Muscle of leg (tissue), 11 donors: Measurements from ENCODE around the gene IDS. TPM values are rescaled to one million over a fixed set of nuclear protein-coding genes. Genes with fewer than 3 reads are reported as not detected.
"Not testable (repeated sequence)": the region's sequence is repeated elsewhere in the genome, so short reads cannot be mapped to it uniquely, and the experiment has no call there.

Source experiments
- DNase-seq: peaks from one replicate; pipeline ENCODE4 v3.0.0; 2013
- H3K27ac ChIP-seq: one replicate; pipeline ENCODE4 v1.5.1; 2013; ENCODE audit warnings: mild to moderate bottlenecking, low read length, control low read depth
- H3K27me3 ChIP-seq: one replicate; pipeline ENCODE4 v1.6.1; 2013; ENCODE audit warnings: low read length; ENCODE audit not compliant: control insufficient read depth, insufficient read depth
- H3K36me3 ChIP-seq: one replicate; pipeline ENCODE4 v1.6.1; 2013; ENCODE audit warnings: low read length; ENCODE audit not compliant: control insufficient read depth, insufficient read depth
- H3K4me1 ChIP-seq: one replicate; pipeline ENCODE4 v1.6.1; 2013; ENCODE audit warnings: low read length; ENCODE audit not compliant: control insufficient read depth, insufficient read depth
- H3K4me3 ChIP-seq: one replicate; pipeline ENCODE4 v1.5.1; 2013; ENCODE audit warnings: low read length, control low read depth
- H3K9me3 ChIP-seq: replicated peaks from 2 replicates; pipeline ENCODE4 v1.6.1; 2013; ENCODE audit warnings: low read depth, low read length; ENCODE audit not compliant: control insufficient read depth
- WGBS: methylation state at CpG from one replicate; pipeline ENCODE4 v1.1.5; 2013; ENCODE audit warnings: missing lambda C conversion rate; ENCODE audit not compliant: insufficient coverage; 5-methylcytosine and 5-hydroxymethylcytosine counted together
- polyA plus RNA-seq, 8 donors: library from polyadenylated mRNA; unstranded; fragments of 120-200 nt; gene quantifications; one replicate each; pipeline versions ENCODE4 v1.2.1 to v1.2.3, GENCODE V29; 2013; ENCODE audit warnings: inconsistent platforms in 1 of 8, low replicate concordance in 1 of 8; ENCODE audit not compliant: insufficient read length in 8 of 8, insufficient read depth in 1 of 8
- total RNA-seq: library from RNA; stranded (reverse); fragments of 120-200 nt; gene quantifications from one replicate; pipeline ENCODE4 v1.2.4, GENCODE V29; 2013

Gene IDS
- total and polyA plus RNA-seq, 9 donors = 17.0 to 25.7 (median 21.7) TPM

DNA sequence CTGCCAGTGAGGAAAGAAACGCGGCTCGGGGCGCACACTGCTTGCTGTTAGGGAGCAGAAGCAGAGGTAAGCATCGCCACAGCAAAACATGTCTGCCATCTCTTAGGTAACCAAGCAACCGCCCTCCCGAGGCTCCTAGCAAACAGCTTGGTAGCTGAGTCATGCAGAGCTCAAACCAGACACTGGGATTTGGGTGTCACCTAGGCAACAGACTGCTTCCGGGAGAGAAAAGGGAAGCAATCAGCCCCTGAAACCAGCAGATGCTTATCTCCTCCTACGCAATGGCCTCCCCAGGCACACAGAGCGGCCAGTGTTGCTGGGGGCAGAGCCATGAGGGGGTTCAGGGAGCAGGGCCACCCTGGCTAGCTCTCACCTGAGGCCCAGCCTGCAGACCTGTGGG lies 1.7 kb downstream of the IDS start:
- peaks cover 14% of the 10 kb centered on the region for H3K27me3 ChIP-seq
- H3K27ac ChIP-seq, DNase-seq, H3K36me3 ChIP-seq, H3K4me1 ChIP-seq, H3K4me3 ChIP-seq, H3K9me3 ChIP-seq: not testable (repeated sequence)
- WGBS = no CpG with 5 or more reads among the region's 10 CpGs

DNA sequence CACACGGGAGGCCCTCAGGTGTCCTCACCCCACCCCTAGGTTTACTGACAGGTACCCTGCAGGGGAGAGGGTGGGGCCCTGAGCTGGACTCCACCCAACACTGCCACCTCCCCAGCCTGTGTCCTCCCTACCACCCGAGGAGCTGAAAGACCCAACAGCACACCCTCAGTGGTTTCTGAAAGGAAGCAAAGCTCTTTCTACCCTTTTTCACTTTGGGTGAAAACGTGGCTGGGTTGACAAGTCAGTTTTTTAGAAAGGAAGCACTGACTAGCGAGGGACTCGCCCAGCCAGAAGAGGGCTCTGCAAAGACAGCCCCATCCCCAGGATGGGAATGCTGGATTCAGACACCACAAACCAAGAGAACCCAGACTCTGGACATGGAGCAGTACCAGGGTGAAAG lies 2.2 kb downstream of the IDS start:
- not testable (repeated sequence) for H3K4me1 ChIP-seq, DNase-seq, H3K4me3 ChIP-seq, H3K9me3 ChIP-seq, H3K27ac ChIP-seq
- no CpG with 5 or more reads among the region's 5 CpGs for WGBS
- Histone ChIP-seq H3K36me3 (peaks cover 11% of the 10 kb centered on the region), H3K27me3 (peaks cover 10% of the 10 kb centered on the region)

DNA sequence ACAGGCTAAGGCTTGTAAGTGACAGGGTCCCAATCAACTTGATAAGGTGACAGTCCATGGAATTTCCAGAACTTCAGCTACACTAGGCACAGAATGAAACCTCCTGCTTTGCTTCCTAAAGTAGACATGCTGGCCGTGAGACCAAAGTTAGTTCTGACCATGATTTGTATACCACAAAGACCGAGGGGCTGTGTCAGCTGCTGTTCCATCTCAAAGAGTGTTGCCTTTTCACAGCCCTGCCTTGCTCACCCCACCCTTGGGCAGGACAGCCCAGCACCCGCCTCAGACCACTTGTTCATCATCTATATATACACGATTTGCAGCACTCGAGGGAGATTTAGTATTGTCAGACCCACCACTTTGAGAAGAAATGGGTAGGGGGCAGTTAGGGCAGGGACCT lies 5.3 kb downstream of the IDS start:
- 70% methylated on average over 2 of the region's 5 CpGs for WGBS
- peaks cover 16% of the 10 kb centered on the region for H3K36me3 ChIP-seq
- H3K4me3 ChIP-seq = no peak overlapping the region
- H3K9me3 ChIP-seq = no peaks in the 10 kb centered on the region
- H3K27me3 ChIP-seq = peaks cover 7% of the 10 kb centered on the region
- no peak overlapping the region for H3K27ac ChIP-seq
- DNase-seq = no peak
- H3K4me1 ChIP-seq = peaks cover 4% of the 10 kb centered on the region

DNA sequence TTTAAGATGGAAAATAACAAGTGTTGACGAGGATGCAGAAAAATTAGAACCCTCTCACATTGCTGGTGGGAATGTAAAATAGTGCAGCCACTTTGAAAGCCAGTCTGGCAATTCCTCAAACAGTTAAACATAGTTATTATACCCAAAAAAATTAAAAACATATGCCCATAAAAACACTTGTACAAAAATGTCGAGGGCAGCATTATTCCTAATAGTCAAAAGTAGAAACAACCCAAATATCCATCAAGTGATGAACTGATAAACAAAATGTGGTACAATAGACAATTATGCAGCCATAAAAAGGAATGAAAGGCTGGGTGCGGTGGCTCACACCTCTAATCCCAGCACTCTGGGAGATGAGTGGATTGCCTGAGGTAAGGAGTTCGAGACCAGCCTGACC lies 6.3 kb downstream of the IDS start:
- Histone ChIP-seq H3K27me3 (peaks cover 7% of the 10 kb centered on the region), H3K9me3 (no peaks in the 10 kb centered on the region), H3K4me1 (peaks cover 3% of the 10 kb centered on the region), H3K4me3 (no peak overlapping the region), H3K27ac (no peak overlapping the region), H3K36me3 (peaks cover 26% of the 10 kb centered on the region)
- no peak for DNase-seq
- no CpG with 5 or more reads among the region's 4 CpGs for WGBS

DNA sequence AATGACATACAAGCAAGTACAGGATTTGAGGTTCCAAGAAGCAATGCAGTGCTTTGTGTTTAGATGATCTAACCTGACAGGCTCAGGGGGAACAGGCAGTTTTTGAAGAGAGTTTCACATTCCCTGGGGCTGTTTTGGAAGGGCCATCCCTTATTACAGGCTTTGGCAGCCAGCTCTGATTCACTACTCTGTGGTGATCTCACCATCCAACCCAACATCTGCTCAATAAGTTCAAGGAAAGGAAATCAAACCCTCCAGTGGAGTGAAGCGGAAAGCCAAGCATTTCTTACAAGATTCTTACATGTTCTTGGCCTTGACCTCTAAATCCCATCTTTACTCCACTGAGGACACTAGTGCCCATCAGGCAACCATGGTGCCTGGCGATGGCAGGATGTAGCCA lies 7.5 kb downstream of the IDS start:
- Histone ChIP-seq H3K4me3 (no peak overlapping the region), H3K9me3 (no peaks in the 10 kb centered on the region), H3K27ac (no peak overlapping the region), H3K4me1 (peaks cover 8% of the 10 kb centered on the region), H3K27me3 (peaks cover 7% of the 10 kb centered on the region), H3K36me3 (peaks cover 33% of the 10 kb centered on the region)
- no peak for DNase-seq
- WGBS = 17% methylated on average over 1 of the region's 2 CpGs

DNA sequence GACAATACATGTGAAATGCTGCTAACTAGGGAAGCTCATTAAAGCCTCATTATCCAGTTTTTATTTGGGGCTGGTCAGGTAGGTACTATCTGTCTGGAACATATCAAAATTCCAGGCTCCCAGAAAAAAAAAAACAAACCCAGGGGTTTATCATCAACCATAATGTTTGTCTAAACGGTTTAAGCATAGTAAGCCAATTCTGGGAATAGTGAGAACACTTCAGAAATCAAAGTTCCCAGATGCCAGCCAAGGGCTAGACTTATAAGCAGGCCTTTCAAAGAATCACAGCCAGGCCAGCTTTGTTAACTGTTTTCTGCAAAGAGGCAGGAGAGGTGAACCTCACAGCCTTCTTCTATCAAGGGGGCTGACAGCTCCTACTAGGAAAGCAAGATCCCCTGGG lies 8.1 kb downstream of the IDS start:
- peaks cover 8% of the 10 kb centered on the region for H3K4me1 ChIP-seq
- H3K27me3 ChIP-seq = peaks cover 7% of the 10 kb centered on the region
- no peak overlapping the region for H3K4me3 ChIP-seq
- WGBS = no CpG with 5 or more reads among the region's 1 CpG
- no peak for DNase-seq
- no peaks in the 10 kb centered on the region for H3K9me3 ChIP-seq
- H3K27ac ChIP-seq = no peak overlapping the region
- peaks cover 37% of the 10 kb centered on the region for H3K36me3 ChIP-seq

DNA sequence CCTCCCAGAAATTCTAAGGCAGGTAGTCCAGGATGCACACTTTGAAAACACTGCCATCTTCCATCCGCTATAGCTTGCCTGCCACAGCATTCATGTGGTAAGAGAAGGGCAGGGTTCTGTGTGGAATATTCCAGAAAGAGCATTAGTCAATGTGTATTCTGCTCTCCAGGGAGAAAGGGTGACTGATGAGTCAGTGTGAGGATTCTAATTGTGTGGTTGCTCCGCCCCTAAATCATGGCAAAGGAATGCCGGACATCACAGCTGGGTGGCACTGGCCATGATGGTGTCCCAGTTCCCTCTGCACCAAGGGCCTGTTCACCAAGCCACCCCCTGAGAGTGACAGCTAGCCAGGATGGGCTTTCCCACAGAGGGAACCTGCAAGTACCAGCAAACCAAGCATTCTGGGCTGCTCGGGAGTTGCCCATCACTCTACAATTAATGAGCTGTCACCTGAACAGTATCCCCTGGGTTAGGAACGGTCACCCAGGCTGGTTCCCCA lies 9.5 kb downstream of the IDS start:
- Histone ChIP-seq H3K4me3 (no peak overlapping the region), H3K27ac (no peak overlapping the region), H3K4me1 (peaks cover 8% of the 10 kb centered on the region), H3K36me3 (peaks cover 40% of the 10 kb centered on the region), H3K9me3 (no peaks in the 10 kb centered on the region), H3K27me3 (peaks cover 3% of the 10 kb centered on the region)
- WGBS = 73% methylated on average over 3 of the region's 5 CpGs
- DNase-seq = no peak

DNA sequence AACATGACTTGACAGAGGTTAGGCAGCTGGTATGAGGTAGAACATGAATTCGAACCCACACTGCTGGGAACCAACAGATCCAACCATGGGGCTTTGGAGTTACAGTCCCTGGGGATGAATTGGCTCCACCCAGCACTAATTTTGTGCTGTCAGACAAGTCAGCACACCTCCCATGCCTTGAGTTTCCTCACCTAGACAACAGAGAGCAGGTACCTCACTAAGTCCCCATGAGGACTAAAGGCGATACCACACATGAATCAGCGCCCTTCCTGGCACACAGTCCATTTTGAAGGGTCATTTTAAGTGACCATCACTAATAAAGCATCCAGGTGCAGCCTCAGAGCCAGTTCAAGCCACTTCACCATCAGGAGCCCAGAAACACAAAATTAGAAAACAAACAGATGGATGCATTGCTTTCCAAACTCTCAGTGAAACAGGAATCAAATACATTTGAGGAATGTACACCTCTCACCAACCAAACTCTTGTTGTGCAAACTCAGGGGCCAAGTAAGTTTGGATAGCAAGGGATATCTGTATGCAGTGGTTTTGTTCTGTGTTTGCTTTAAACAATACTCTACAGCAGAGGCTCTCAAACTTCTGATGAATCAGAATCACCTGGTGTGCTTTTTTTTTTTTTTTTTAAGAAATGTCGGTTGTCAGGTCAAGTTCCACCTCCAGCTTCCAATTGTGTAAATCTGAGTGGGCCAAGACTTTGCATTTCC lies 10.1 kb downstream of the IDS start:
- Histone ChIP-seq H3K4me1 (peaks cover 8% of the 10 kb centered on the region), H3K9me3 (no peaks in the 10 kb centered on the region), H3K4me3 (no peak overlapping the region), H3K36me3 (peaks cover 42% of the 10 kb centered on the region), H3K27ac (no peak overlapping the region), H3K27me3 (peaks cover 2% of the 10 kb centered on the region)
- no peak for DNase-seq
- 67% methylated on average over 2 of the region's 4 CpGs for WGBS

DNA sequence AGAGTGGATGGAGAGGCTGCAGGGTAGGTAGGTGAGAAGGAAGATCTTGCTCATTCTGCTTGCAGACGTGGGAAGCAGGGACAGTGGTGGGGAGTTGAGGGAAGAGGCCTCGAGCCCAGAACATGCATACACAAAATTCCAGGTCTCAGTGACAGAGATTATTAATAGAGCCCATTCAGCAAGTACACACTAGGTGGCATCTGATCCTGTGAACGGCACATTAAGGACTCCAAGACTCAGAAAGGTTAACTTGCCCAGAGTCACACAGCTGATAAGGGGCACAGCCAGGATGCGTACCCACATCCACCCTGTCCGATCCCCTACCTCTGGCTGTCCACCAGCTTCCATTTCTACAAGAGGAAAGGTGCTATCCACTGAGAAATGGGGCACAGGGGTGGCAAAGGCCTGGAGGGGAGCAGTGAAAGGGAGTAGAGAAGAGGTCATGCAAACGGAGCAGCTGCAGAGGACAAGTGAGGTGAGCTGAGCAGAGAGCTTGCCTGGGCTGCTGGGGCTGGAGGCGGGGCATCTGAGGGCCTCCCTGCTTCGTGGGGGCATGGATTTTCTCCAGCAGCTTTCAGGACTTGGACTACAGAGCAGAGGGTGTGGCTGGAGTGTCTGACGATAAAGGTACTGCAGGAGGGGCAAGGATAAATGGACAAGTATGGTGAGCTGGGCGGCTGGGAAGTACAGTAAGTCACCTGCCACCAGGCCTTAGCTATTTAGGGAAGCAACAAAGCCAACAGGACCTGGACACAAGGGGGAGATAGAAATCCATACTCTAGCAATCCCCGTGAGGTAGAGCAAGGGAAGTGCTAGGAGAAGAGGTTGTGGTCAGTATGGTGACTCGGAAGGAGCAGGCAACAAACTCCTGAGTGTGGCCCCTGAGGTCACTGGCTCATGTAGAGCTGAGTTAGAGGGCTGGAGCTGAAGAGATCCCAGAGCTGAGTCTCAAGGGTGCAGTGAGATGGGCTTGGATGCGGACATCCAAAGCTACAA lies 11.2 kb downstream of the IDS start:
- WGBS = 68% methylated on average over 9 of the region's 13 CpGs
- Histone ChIP-seq H3K36me3 (peaks cover 43% of the 10 kb centered on the region), H3K27ac (peak overlapping the region; percentile 20), H3K4me3 (no peak overlapping the region), H3K9me3 (no peaks in the 10 kb centered on the region), H3K27me3 (no peaks in the 10 kb centered on the region), H3K4me1 (peaks cover 9% of the 10 kb centered on the region)
- DNase-seq = no peak

DNA sequence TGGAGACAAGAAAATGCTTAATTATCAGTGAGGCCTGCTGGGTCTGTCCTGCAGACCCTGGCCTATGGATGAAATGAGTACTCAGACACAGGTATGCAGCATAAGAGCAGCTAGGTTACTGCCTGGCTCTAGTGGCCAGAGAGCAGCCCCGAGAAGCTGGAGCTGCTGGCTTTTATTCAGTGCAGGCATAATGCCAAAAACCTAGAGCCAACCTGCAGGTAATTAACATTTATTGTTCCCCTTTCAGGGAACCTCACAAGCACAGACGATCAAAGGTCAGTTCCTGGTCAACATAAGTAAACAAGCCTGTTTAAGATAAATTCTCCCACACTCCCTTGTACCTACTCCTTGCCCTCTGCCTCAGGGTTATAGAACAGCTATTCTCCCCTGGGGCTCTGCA lies 13.3 kb downstream of the IDS start:
- H3K9me3 ChIP-seq = no peaks in the 10 kb centered on the region
- H3K27ac ChIP-seq = no peak overlapping the region
- whole genome bisulfite sequencing = 42% methylated on average over 2 of the region's 2 CpGs
- peaks cover 12% of the 10 kb centered on the region for H3K4me1 ChIP-seq
- no peaks in the 10 kb centered on the region for H3K27me3 ChIP-seq
- H3K4me3 ChIP-seq = no peak overlapping the region
- peaks cover 41% of the 10 kb centered on the region for H3K36me3 ChIP-seq
- DNase-seq = no peak
